Measurements from ENCODE around the gene CNFN.

DNA sequence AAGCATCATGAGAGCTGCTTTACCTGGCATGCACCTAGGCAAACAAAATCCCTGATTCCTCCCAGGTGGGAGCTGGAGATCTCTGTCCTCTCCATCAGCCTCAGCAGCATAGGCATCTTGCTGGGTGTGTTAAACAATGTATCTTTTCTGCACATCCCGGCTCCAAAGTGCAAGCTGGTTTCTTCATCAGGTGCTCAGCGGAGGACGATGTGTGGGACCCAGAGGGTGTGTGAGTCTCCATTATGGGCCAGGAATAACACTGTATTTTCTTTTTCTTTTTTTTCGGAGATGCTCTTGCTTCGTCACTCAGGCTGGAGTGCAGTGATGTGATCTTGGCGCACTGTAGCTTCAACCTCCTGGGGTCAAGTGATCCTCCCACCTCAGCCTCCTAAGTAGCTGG, 9.9 kb downstream of the CNFN start:
- TF ChIP-seq SREBF2 (IDR thresholded peaks at IDR 0.05): no peak
- TF ChIP-seq REST (IDR thresholded peaks at IDR 0.05): no peak
- TF ChIP-seq JUNB (IDR thresholded peaks at IDR 0.05): no peak
- no peak for TF ChIP-seq RFX5 (IDR thresholded peaks at IDR 0.05)
- TF ChIP-seq KDM1A (IDR thresholded peaks at IDR 0.05; ENCODE audit: low read depth): no peak
- TF ChIP-seq, protein P1, sequence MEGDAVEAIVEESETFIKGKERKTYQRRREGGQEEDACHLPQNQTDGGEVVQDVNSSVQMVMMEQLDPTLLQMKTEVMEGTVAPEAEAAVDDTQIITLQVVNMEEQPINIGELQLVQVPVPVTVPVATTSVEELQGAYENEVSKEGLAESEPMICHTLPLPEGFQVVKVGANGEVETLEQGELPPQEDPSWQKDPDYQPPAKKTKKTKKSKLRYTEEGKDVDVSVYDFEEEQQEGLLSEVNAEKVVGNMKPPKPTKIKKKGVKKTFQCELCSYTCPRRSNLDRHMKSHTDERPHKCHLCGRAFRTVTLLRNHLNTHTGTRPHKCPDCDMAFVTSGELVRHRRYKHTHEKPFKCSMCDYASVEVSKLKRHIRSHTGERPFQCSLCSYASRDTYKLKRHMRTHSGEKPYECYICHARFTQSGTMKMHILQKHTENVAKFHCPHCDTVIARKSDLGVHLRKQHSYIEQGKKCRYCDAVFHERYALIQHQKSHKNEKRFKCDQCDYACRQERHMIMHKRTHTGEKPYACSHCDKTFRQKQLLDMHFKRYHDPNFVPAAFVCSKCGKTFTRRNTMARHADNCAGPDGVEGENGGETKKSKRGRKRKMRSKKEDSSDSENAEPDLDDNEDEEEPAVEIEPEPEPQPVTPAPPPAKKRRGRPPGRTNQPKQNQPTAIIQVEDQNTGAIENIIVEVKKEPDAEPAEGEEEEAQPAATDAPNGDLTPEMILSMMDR (IDR thresholded peaks at IDR 0.05): no peak
- TF ChIP-seq MAX (IDR thresholded peaks at IDR 0.05): no peak
